Hepatic stellate cell (primary cell): ENCODE data around the gene SHB.

ENCODE experiments used
- DNase-seq: peaks from one replicate; pipeline ENCODE4 v3.0.0; 2011; ENCODE audit warnings: low spot score

The SHB gene

GRCh38 chr9:38004809-38005560 lies 64.0 kb downstream of the SHB start:
- no peak for DNase-seq

GRCh38 chr9:38003946-38004808 lies 64.8 kb downstream of the SHB start:
- no peak for DNase-seq

GRCh38 chr9:38003230-38003629 lies 65.8 kb downstream of the SHB start:
- DNase-seq, result no peak

- DNase-seq, result no peak
Observed at GRCh38 chr9:38001430-38001829, 67.6 kb downstream of the SHB start.

- DNase-seq, result no peak
Observed at GRCh38 chr9:38000735-38001134, 68.3 kb downstream of the SHB start.

- DNase-seq, result no peak
Observed at GRCh38 chr9:38000332-38000731, 68.7 kb downstream of the SHB start.

- DNase-seq, result no peak
Observed at GRCh38 chr9:37999588-38000189, 69.3 kb downstream of the SHB start.

- DNase-seq, result peak; percentile 36
Observed at GRCh38 chr9:37998881-37999587, 70.0 kb downstream of the SHB start.

GRCh38 chr9:37997636-37998374 lies 71.2 kb downstream of the SHB start:
- no peak for DNase-seq

GRCh38 chr9:37996819-37997217 lies 72.2 kb downstream of the SHB start:
- no peak for DNase-seq

GRCh38 chr9:37995961-37996818 lies 72.8 kb downstream of the SHB start:
- DNase-seq, result no peak

GRCh38 chr9:37995348-37995737 lies 73.7 kb downstream of the SHB start:
- no peak for DNase-seq

GRCh38 chr9:37994639-37995347 lies 74.2 kb downstream of the SHB start:
- peak; percentile 93 for DNase-seq

- no peak for DNase-seq
Observed at GRCh38 chr9:37992924-37993349, 76.1 kb downstream of the SHB start.

- no peak for DNase-seq
Observed at GRCh38 chr9:37990404-37991015, 78.5 kb downstream of the SHB start.

GRCh38 chr9:37989701-37990100 lies 79.3 kb downstream of the SHB start:
- no peak for DNase-seq

GRCh38 chr9:37988602-37989001 lies 80.4 kb downstream of the SHB start:
- no peak for DNase-seq

GRCh38 chr9:37988041-37988440 lies 81.0 kb downstream of the SHB start:
- no peak for DNase-seq

- no peak for DNase-seq
Observed at GRCh38 chr9:37987467-37987981, 81.5 kb downstream of the SHB start.
